NCI-H2107 (cell line): ENCODE data around the gene INSC.

ENCODE experiments used
- DNase-seq: peaks from one replicate; lab custom pipeline; 2025; lab: John Stamatoyannopoulos, UW

INSC gene

GRCh38 chr11:15109602-15110001, 5.1 kb upstream of the INSC start:
- no peak for DNase-seq

GRCh38 chr11:15111215-15111614, 3.5 kb upstream of the INSC start:
- no peak for DNase-seq

GRCh38 chr11:15112131-15112541, 2.6 kb upstream of the INSC start:
- DNase-seq: no peak

- no peak for DNase-seq
These were observed 1.3 kb upstream of the INSC start for GRCh38 chr11:15113381-15113780.

DNA sequence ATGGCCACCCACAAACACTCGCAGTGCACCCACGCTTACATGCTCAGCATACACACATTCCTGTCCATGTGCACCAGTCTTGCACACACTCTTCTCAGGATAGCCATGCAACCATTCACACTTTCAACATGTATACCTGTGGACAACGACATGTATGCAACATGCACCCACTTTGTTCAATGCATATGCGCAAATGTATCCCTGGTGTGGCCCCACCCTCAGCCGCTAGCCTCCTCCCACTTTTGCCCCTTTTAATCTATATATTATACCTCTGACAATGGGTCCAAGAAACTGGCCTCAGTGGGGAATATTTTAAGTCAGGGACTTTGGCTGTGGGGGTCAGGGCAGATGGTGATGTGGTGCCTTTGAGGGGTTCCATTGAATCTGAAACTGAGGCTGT, 963 bp downstream of the INSC start:
- DNase-seq: no peak

- no peak for DNase-seq
These were observed 3.0 kb downstream of the INSC start for GRCh38 chr11:15117751-15118150.

DNA sequence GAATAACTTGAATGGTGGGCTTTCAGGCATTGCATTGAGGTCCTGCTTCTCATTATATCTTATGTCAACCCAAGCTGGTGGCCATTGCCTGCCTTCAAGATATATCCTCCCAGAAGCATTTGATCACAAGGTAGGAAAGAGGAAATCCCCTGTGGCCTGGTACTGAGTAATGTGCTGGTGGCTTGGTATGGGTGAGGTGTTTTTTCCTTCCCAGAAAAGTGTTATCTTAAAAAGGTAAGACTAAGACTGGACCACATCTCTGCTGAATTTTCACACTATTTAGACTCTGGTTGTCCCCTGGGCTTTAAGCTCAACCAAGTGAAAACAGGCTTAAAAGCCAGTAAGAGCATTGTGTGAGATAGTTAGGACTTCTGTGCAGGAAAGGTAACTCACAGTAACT, 3.7 kb downstream of the INSC start:
- DNase-seq: no peak

- DNase-seq: no peak
These were observed 4.6 kb downstream of the INSC start for GRCh38 chr11:15119352-15119751.

- DNase-seq: no peak
These were observed 5.1 kb downstream of the INSC start for GRCh38 chr11:15119826-15120225.

GRCh38 chr11:15123849-15124248, 9.1 kb downstream of the INSC start:
- DNase-seq: no peak

GRCh38 chr11:15124528-15124927, 9.8 kb downstream of the INSC start:
- no peak for DNase-seq

GRCh38 chr11:15127341-15127740, 12.6 kb downstream of the INSC start:
- no peak for DNase-seq

DNA sequence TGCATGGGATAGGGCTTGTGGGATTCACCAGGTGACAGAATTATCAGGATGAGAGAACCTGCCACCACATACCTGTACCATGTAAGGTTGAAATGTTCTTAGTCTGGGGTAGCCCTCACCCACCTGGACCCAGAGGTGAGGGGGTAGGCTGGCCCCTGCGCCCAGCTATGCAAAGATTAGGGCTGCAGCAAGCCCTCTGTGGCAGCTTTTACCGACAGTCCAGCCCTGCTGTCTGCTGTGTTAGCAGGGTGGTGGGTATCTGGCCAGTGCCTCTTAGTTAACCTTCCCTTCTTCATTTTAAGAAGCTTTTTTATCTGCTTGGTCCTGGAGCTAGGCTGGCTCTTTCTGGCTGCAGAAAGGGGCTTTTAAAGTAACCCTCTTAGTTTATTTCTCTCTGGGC, 13.9 kb downstream of the INSC start:
- no peak for DNase-seq

DNA sequence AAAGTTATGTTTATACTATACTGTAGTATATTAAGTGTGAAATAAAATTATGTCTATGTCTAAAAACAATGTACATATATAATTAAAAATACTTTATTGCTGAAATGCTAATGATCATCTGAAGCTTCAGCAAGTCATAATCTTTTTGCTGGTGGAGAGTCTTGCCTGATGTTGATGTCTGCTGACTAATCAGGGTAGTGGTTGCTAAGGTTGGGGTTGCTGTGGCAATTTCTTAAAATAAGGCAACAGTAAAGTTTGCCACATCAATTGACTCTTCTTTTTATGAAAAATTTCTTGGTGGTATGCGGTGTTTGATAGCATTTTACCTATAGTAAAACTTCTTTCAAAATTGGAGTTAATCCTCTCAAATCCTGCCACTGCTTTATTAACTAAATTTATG, 21.4 kb downstream of the INSC start:
- no peak for DNase-seq

DNA sequence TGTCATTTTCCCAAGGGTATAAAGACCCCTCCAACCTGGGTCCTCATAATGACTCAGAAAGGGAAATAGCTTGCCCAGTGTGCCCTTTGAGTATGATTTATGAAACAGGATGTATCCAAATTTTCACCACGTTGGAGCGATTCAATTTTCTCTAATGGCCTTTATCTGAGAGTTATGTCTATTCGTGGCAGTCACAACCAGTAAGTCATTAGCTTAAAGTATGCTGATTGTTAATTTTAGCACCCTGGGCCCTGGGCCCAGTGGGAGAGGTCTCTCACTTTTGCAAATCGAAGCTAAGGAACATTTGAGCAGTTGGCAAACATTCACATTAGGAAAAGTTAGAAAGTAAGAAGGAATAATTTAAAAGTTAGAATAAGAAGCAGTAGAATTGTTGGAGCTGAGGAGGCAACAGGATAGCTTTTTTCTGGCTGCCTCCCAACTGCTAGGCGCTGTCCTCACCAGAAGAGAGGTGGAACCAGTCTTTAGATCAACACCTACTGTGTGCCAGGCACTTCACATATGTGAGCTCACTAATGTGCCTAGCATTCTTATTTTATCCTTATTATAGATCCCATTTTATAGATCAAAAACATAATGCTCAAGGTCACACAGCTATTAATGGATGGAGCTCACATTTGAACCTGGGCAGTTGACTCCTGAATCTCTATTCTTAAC, 24.5 kb downstream of the INSC start:
- no peak for DNase-seq

- no peak for DNase-seq
These were observed 25.4 kb downstream of the INSC start for GRCh38 chr11:15139958-15140659.

DNA sequence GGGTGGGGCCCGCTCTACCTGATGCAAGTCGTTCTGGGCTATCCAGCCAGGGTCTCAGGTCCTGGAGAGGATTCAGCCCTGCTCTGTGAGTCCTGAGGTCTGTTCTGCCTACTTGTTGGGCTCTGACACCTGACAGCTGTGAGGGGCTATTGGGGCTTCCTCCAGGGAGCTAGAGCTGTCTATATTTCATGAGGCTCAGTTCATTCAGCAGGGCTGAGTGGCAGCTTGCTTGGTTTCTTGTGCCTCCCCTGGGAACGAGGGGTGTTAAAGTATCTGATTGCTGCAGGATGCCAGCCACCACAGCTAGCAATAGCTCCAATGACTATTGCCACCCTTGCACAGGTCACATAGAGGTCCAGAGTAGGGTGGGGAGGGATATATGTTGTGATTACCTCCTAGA, 26.7 kb downstream of the INSC start:
- peak; percentile 7 for DNase-seq

- DNase-seq: no peak
These were observed 28.1 kb downstream of the INSC start for GRCh38 chr11:15142838-15143237.

DNA sequence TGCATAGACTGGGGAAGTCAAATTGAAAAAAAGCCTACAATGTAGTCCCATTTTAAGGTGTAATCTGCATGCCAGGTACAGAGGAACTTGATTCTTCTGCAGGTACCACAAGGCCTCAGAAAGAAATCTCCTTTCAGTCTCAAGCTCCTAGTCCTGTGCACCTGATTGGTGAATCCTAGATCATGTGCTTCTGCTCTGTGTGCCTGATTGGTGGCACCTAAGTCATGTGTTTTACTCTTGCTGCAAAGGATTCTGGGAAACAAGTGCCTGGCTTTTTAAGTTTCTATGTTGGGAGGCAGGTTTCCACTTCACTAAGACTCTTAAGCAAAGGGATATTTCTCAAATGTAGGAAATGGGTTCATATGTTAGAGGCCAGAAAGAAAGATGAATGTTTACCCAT, 29.1 kb downstream of the INSC start:
- no peak for DNase-seq

GRCh38 chr11:15144347-15144746, 29.6 kb downstream of the INSC start:
- no peak for DNase-seq

- DNase-seq: no peak
These were observed 30.4 kb downstream of the INSC start for GRCh38 chr11:15145151-15145550.

DNA sequence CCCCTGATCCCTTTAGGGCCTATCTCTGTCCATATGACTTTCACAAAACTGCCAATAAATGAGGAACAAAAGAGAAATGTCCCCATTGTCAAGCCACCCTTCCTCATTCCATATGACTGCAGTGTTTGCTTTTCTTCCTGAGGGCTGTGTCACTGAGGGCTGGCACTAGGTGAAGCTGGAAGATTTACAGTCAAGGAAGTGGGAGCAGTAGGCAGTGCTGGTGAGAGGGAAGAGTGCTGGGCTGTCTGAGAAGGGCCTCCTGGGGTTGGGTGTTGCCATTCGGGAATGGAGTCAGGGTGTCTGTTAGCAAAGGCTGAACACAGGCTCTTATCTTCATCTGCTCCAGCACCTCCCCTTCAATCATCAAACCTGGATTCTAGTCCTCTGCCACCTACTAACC, 30.9 kb downstream of the INSC start:
- DNase-seq: no peak

GRCh38 chr11:15146271-15147003, 31.7 kb downstream of the INSC start:
- DNase-seq: no peak
